ENCODE results near the gene KCNQ1. TPM values are rescaled to one million over a fixed set of nuclear protein-coding genes. Genes with fewer than 3 reads are reported as not detected.

KCNQ1 gene
- total and polyA plus RNA-seq, 2 donors (not counting 3 experiments of a cell fraction or from before 2014, with no cell fraction given), result 0.07 to 0.09 TPM

- H3K9me3 ChIP-seq (replicated peaks; ENCODE audit: control insufficient read depth, insufficient read depth, low read length), result no peaks in the 10 kb centered on the region
- BruUV-seq (replicated peaks), result no TSS peak
- ChIA-PET POLR2A (no interaction called here), CTCF (interaction anchor here (16.2 kb wide), 1 partner anchor 348 kb away, joined by 711 read pairs; no protein-coding TSS in a partner anchor)
- TF ChIP-seq POLR2A (IDR thresholded peaks at IDR 0.05; ENCODE audit: low read depth, low read length) (no peak), EZH2 (IDR thresholded peaks at IDR 0.05; ENCODE audit: borderline replicate concordance, low read depth, low read length, severe bottlenecking) (no peak), JUN (IDR thresholded peaks at IDR 0.05; ENCODE audit: borderline replicate concordance, insufficient read depth, insufficient read length, low read depth) (no peak), CTCF (IDR thresholded peaks at IDR 0.05; ENCODE audit: extremely low read depth in 1 of 2, insufficient read depth in 1 of 2, low read depth in 1 of 2, low read length in 2 of 2) (no peak), FOS (IDR thresholded peaks at IDR 0.05; ENCODE audit: borderline replicate concordance, insufficient read depth, low read length) (no peak), GATA2 (IDR thresholded peaks at IDR 0.05; ENCODE audit: insufficient read depth, insufficient read length, low read depth, low read length) (no peak), MYC (IDR thresholded peaks at IDR 0.05; ENCODE audit: low read depth, low read length) (no peak), MAX (IDR thresholded peaks at IDR 0.05; ENCODE audit: insufficient read depth, insufficient read length) (no peak), POLR2AphosphoS5 (IDR thresholded peaks at IDR 0.05; ENCODE audit: insufficient read depth, low read depth, low read length) (no peak)
- H3K79me2 ChIP-seq (ENCODE audit: control insufficient read depth, insufficient read depth, low read length), result no peaks in the 10 kb centered on the region
- H3K9me1 ChIP-seq (replicated peaks; ENCODE audit: control insufficient read depth, extremely low read depth, insufficient read depth, low read length), result no peaks in the 10 kb centered on the region
- H3K9ac ChIP-seq (replicated peaks; ENCODE audit: extremely low read depth, insufficient read depth, low read length), result no peak overlapping the region
- H3K4me1 ChIP-seq (ENCODE audit: control insufficient read depth, extremely low read depth, insufficient read depth, low read length), result peaks cover 8% of the 10 kb centered on the region
- intact Hi-C loops (cut with micrococcal nuclease) (loop anchor here (10.0 kb wide), 2 partner anchors 108 to 578 kb away; partner anchors contain the start of genes C11orf21 and TSPAN32), dilution Hi-C loops (cut with MboI; ENCODE audit: extremely low pct_ligation_motif_present, low sequenced_read_pairs) (no loop called here)
- no peak overlapping the region for H3K27ac ChIP-seq (ENCODE audit: insufficient read depth, low read depth, low read length)
- H3K4me3 ChIP-seq (replicated peaks in 1 of 3; ENCODE audit: insufficient read depth in 1 of 3, low read depth in 1 of 3, low read length in 3 of 3), result no peak overlapping the region
- no peak for DNase-seq (ENCODE audit: low read depth, low spot score)
- H3K4me2 ChIP-seq (ENCODE audit: insufficient read depth, low read length), result no peak overlapping the region
- no peak for FAIRE-seq
- H2AFZ ChIP-seq (ENCODE audit: low read depth, low read length), result no peak overlapping the region
- peaks cover 3 to 14% of the 10 kb centered on the region in 2 experiments for H3K27me3 ChIP-seq (ENCODE audit: control insufficient read depth in 2 of 2, insufficient read depth in 2 of 2, low read length in 2 of 2)
- no peaks in the 10 kb centered on the region for H4K20me1 ChIP-seq (replicated peaks; ENCODE audit: control insufficient read depth, extremely low read depth, insufficient read depth, low read length)
- no peaks in the 10 kb centered on the region for H3K36me3 ChIP-seq (ENCODE audit: control insufficient read depth in 2 of 2, extremely low read depth in 1 of 2, insufficient read depth in 2 of 2, low read length in 2 of 2)
Observed at GRCh38 chr11:2882396-2883110, 437.7 kb downstream of the KCNQ1 start.
